G401 (cell line): ENCODE data around the gene SLC44A3. TPM values are rescaled to one million over a fixed set of nuclear protein-coding genes. Genes with fewer than 3 reads are reported as not detected.
"Not testable (repeated sequence)": the region's sequence is repeated elsewhere in the genome, so short reads cannot be mapped to it uniquely, and the experiment has no call there.

Experiments used
- DNase-seq: peaks from one replicate; pipeline ENCODE4 v3.0.0-alpha.2; 2015; ENCODE audit warnings: low spot score
- in situ Hi-C: cut with HindIII; loops from 2 replicates; pipeline ENCODE4 v1.10.0; 2016; ENCODE audit warnings: low sequenced_read_pairs, mixed read lengths
- total RNA-seq: library from RNA; depleted of rRNA; stranded (reverse); fragments of >200 nt; shearing (Covaris generic); gene quantifications from 2 replicates; pipeline ENCODE4 v1.2.3, GENCODE V29; 2014

Gene SLC44A3
- total RNA-seq, 1 experiment from 2014 or later = 2.5 TPM

- DNase-seq = no peak
- in situ Hi-C loops = no loop called here
Observed at GRCh38 chr1:94828251-94828650, 8.1 kb downstream of the SLC44A3 start.

GRCh38 chr1:94831641-94832040 lies 11.5 kb downstream of the SLC44A3 start:
- DNase-seq = no peak
- in situ Hi-C loops = no loop called here

GRCh38 chr1:94832446-94832845 lies 12.3 kb downstream of the SLC44A3 start:
- DNase-seq = no peak
- in situ Hi-C loops = no loop called here

- in situ Hi-C loops = no loop called here
- DNase-seq = no peak
Observed at GRCh38 chr1:94832931-94833585, 12.9 kb downstream of the SLC44A3 start.

- no peak for DNase-seq
- in situ Hi-C loops = no loop called here
Observed at GRCh38 chr1:94836891-94837290, 16.7 kb downstream of the SLC44A3 start.

- in situ Hi-C loops, DNase-seq: not testable (repeated sequence)
Observed at GRCh38 chr1:94840381-94840780, 20.2 kb downstream of the SLC44A3 start.

GRCh38 chr1:94840808-94841207 lies 20.7 kb downstream of the SLC44A3 start:
- DNase-seq = no peak
- in situ Hi-C loops = no loop called here

- in situ Hi-C loops = no loop called here
- DNase-seq = no peak
Observed at GRCh38 chr1:94843430-94843829, 23.3 kb downstream of the SLC44A3 start.

GRCh38 chr1:94843846-94844245 lies 23.7 kb downstream of the SLC44A3 start:
- no peak for DNase-seq
- in situ Hi-C loops = no loop called here

GRCh38 chr1:94846308-94846707 lies 26.2 kb downstream of the SLC44A3 start:
- in situ Hi-C loops = no loop called here
- no peak for DNase-seq

GRCh38 chr1:94851571-94851970 lies 31.4 kb downstream of the SLC44A3 start:
- in situ Hi-C loops = no loop called here
- peak; percentile 93 for DNase-seq

- DNase-seq = peak; percentile 10
- in situ Hi-C loops = no loop called here
Observed at GRCh38 chr1:94852788-94853187, 32.6 kb downstream of the SLC44A3 start.

- in situ Hi-C loops = no loop called here
- peak; percentile 84 for DNase-seq
Observed at GRCh38 chr1:94854458-94855306, 34.5 kb downstream of the SLC44A3 start.

- DNase-seq = peak; percentile 74
- in situ Hi-C loops = no loop called here
Observed at GRCh38 chr1:94855307-94855700, 35.1 kb downstream of the SLC44A3 start.

- in situ Hi-C loops = no loop called here
Observed at GRCh38 chr1:94856004-94856403, 35.8 kb downstream of the SLC44A3 start.

GRCh38 chr1:94856868-94857267 lies 36.7 kb downstream of the SLC44A3 start:
- no peak for DNase-seq
- in situ Hi-C loops = no loop called here

More at GRCh38 chr1:94856004-94856403, 35.8 kb downstream of the SLC44A3 start:
- DNase-seq = no peak

GRCh38 chr1:94858276-94858675 lies 38.1 kb downstream of the SLC44A3 start:
- no peak for DNase-seq
- in situ Hi-C loops = no loop called here

GRCh38 chr1:94859174-94859573 lies 39.0 kb downstream of the SLC44A3 start:
- in situ Hi-C loops = no loop called here
- DNase-seq = no peak

- no peak for DNase-seq
- in situ Hi-C loops = no loop called here
Observed at GRCh38 chr1:94862718-94863117, 42.6 kb downstream of the SLC44A3 start.

- in situ Hi-C loops = no loop called here
- DNase-seq = peak; percentile 43
Observed at GRCh38 chr1:94863297-94863911, 43.2 kb downstream of the SLC44A3 start.
